Gastrocnemius medialis (tissue), 4 donors: ENCODE data around the gene SDC3. TPM values are rescaled to one million over a fixed set of nuclear protein-coding genes. Genes with fewer than 3 reads are reported as not detected.

Experiments used
- ATAC-seq, 2 donors: fragments of 150-250 bp; one replicate each; pipeline ENCODE4 v1.9.1; 2016
- DNase-seq, 2 donors: peaks; one replicate each; pipeline ENCODE4 v3.0.0-alpha.2; 2019
- H3K27ac ChIP-seq, 4 donors: fragments of 200-600 bp; sonication (generic); 1 replicate in 1 of 4; 2 replicates in 3 of 4; pipeline ENCODE4 v1.5.1; 2016 to 2018; ENCODE audit warnings: mild to moderate bottlenecking in 2 of 4, moderate library complexity in 1 of 4
- H3K27me3 ChIP-seq, 3 donors: fragments of 200-600 bp; sonication (generic) in 2 of 3; 1 replicate in 1 of 3; 2 replicates in 2 of 3; pipeline versions ENCODE4 v1.5.1 to v1.6.0; 2016 to 2019; ENCODE audit warnings: mild to moderate bottlenecking in 1 of 3, moderate library complexity in 1 of 3
- H3K36me3 ChIP-seq, 2 donors: fragments of 200-600 bp; sonication (generic) in 1 of 2; one replicate each; pipeline ENCODE4 v1.5.1; 2017 to 2018
- H3K4me1 ChIP-seq, 2 donors: fragments of 200-600 bp; sonication (generic) in 1 of 2; one replicate each; pipeline ENCODE4 v1.5.1; 2016 to 2017; ENCODE audit warnings: mild to moderate bottlenecking in 2 of 2
- H3K4me3 ChIP-seq, 4 donors: fragments of 200-600 bp; sonication (generic) in 3 of 4; 1 replicate in 1 of 4; 2 replicates in 3 of 4; pipeline ENCODE4 v1.5.1; 2016 to 2019; ENCODE audit warnings: mild to moderate bottlenecking in 2 of 4
- H3K9me3 ChIP-seq, 3 donors: fragments of 200-600 bp; sonication (generic) in 2 of 3; 1 replicate in 1 of 3; 2 replicates in 2 of 3; pipeline ENCODE4 v1.5.1; 2016 to 2019
- CTCF ChIP-seq, 5 experiments: fragments of 450-650 bp in 3 of 5; fragments of 200-600 bp in 2 of 5; sonication (generic) in 2 of 5; IDR thresholded peaks in 4 of 5; conservative IDR thresholded peaks in 1 of 5; 1 replicate in 4 of 5; 2 replicates in 1 of 5; pipeline ENCODE4 v1.5.1; 2016 to 2019; ENCODE audit warnings: antibody characterized with exemption in 5 of 5, mild to moderate bottlenecking in 3 of 5, moderate library complexity in 3 of 5
- POLR2A ChIP-seq, 2 donors: fragments of 450-650 bp; IDR thresholded peaks; one replicate each; pipeline ENCODE4 v1.6.1; 2017; ENCODE audit warnings: antibody characterized with exemption in 2 of 2, mild to moderate bottlenecking in 2 of 2, moderate library complexity in 2 of 2
- in situ Hi-C, 4 donors: fragments of 200-750 bp; cut with MboI; loops; one replicate each; pipeline versions ENCODE4 v1.15.0 to v1.8.0; 2017; ENCODE audit warnings: low sequenced_read_pairs in 4 of 4
- intact Hi-C: fragments of 100-400 bp; cut with DNase I; formaldehyde crosslinking; loops from one replicate; pipeline ENCODE4 v1.15.1; 2023; ENCODE audit warnings: low total_unique reads
- total RNA-seq, 4 donors: library from RNA; depleted of rRNA; stranded (reverse); fragments of >200 nt; gene quantifications; one replicate each; pipeline versions ENCODE4 v1.1.0 to v1.2.3, GENCODE V29; 2016

SDC3 gene
- total RNA-seq, 4 donors from 2014 or later: 2.7 to 5.6 (median 3.0) TPM

GRCh38 chr1:30907481-30908315, 860 bp downstream of the SDC3 start:
- ATAC-seq (no peak), DNase-seq (no peak)
- Histone ChIP-seq H3K36me3 (no peaks in the 10 kb centered on the region), H3K4me1 (no peaks in the 10 kb centered on the region), H3K9me3 (no peaks in the 10 kb centered on the region), H3K27me3 (peaks cover 0 to 7% (median 0%) of the 10 kb centered on the region in 3 donors), H3K27ac (peak overlapping the region in 2 of 4 donors; percentile 50 to 57), H3K4me3 (peak overlapping the region; percentile 36 to 60 (median 52))
- intact Hi-C loops: no loop called here
- in situ Hi-C loops: no loop called here
- no peak for TF ChIP-seq CTCF (IDR thresholded peaks at IDR 0.05 in 4 of 5, conservative IDR thresholded peaks at IDR 0.05 in 1 of 5)
- no peak for TF ChIP-seq POLR2A (IDR thresholded peaks at IDR 0.05)

- no peak for ATAC-seq
- DNase-seq: no peak
- TF ChIP-seq POLR2A (IDR thresholded peaks at IDR 0.05) (no peak), CTCF (IDR thresholded peaks at IDR 0.05 in 4 of 5, conservative IDR thresholded peaks at IDR 0.05 in 1 of 5) (no peak)
- Histone ChIP-seq H3K36me3 (no peaks in the 10 kb centered on the region), H3K27ac (no peak overlapping the region), H3K4me1 (peaks cover 0 to 4% of the 10 kb centered on the region in 2 donors), H3K27me3 (peaks cover 0 to 7% (median 0%) of the 10 kb centered on the region in 3 donors), H3K4me3 (no peak overlapping the region), H3K9me3 (no peaks in the 10 kb centered on the region)
- intact Hi-C loops (no loop called here), in situ Hi-C loops (no loop called here)
Observed at GRCh38 chr1:30906631-30907441, 1.7 kb downstream of the SDC3 start.

GRCh38 chr1:30905916-30906620, 2.5 kb downstream of the SDC3 start:
- no peaks in the 10 kb centered on the region for H3K36me3 ChIP-seq
- TF ChIP-seq CTCF (IDR thresholded peaks at IDR 0.05 in 4 of 5, conservative IDR thresholded peaks at IDR 0.05 in 1 of 5) (no peak), POLR2A (IDR thresholded peaks at IDR 0.05) (no peak)
- no peak overlapping the region for H3K4me3 ChIP-seq
- peaks cover 0 to 7% (median 0%) of the 10 kb centered on the region in 3 donors for H3K27me3 ChIP-seq
- H3K4me1 ChIP-seq: peaks cover 0 to 7% of the 10 kb centered on the region in 2 donors
- in situ Hi-C loops (no loop called here), intact Hi-C loops (no loop called here)
- no peak for DNase-seq
- no peaks in the 10 kb centered on the region for H3K9me3 ChIP-seq
- no peak for ATAC-seq
- H3K27ac ChIP-seq: no peak overlapping the region

- intact Hi-C loops: no loop called here
Observed at GRCh38 chr1:30905403-30905802, 3.2 kb downstream of the SDC3 start.

More at GRCh38 chr1:30905403-30905802, 3.2 kb downstream of the SDC3 start:
- no peaks in the 10 kb centered on the region for H3K36me3 ChIP-seq
- H3K4me3 ChIP-seq: no peak overlapping the region
- DNase-seq (no peak), ATAC-seq (no peak)
- in situ Hi-C loops: no loop called here
- H3K27ac ChIP-seq: no peak overlapping the region
- H3K9me3 ChIP-seq: no peaks in the 10 kb centered on the region
- TF ChIP-seq POLR2A (IDR thresholded peaks at IDR 0.05) (no peak), CTCF (IDR thresholded peaks at IDR 0.05 in 4 of 5, conservative IDR thresholded peaks at IDR 0.05 in 1 of 5) (no peak)
- H3K4me1 ChIP-seq: peaks cover 0 to 7% of the 10 kb centered on the region in 2 donors
- H3K27me3 ChIP-seq: peaks cover 0 to 7% (median 0%) of the 10 kb centered on the region in 3 donors
